SU-DHL-6 (cell line): ENCODE results near the gene LDLRAD3.
"Not testable (repeated sequence)": the region's sequence is repeated elsewhere in the genome, so short reads cannot be mapped to it uniquely, and the experiment has no call there.

Source experiments
- H2AFZ ChIP-seq: fragments of 200-600 bp; sonication (generic); 2 replicates; pipeline ENCODE4 v1.6.1; 2014; ENCODE audit warnings: low read depth, mild to moderate bottlenecking, moderate library complexity, mixed read lengths, antibody characterized with exemption, low read length; ENCODE audit not compliant: severe bottlenecking
- H3F3A ChIP-seq: fragments of 200-600 bp; shearing (Covaris generic); 2 replicates; pipeline ENCODE4 v1.6.0; 2016; ENCODE audit warnings: antibody characterized with exemption, mild to moderate bottlenecking; ENCODE audit not compliant: insufficient read depth
- H3K27ac ChIP-seq: fragments of 200-600 bp; sonication (generic); 2 replicates; pipeline ENCODE4 v1.5.1; 2016; ENCODE audit warnings: low read depth, mild to moderate bottlenecking, low read length, moderate library complexity, mixed read lengths
- H3K27me3 ChIP-seq: fragments of 200-600 bp; sonication (generic), shearing (Covaris generic); 2 replicates; pipeline ENCODE4 v1.6.0; 2014; ENCODE audit warnings: mild to moderate bottlenecking, low read length
- H3K36me3 ChIP-seq: fragments of 200-600 bp; sonication (generic); 2 replicates; pipeline ENCODE4 v1.6.1; 2014; ENCODE audit warnings: mild to moderate bottlenecking, low read length, mixed read lengths
- H3K4me2 ChIP-seq: fragments of 300-600, 200-600 bp; shearing (Covaris generic), sonication (generic); 2 replicates; pipeline ENCODE4 v1.6.0; 2014; ENCODE audit warnings: low read length, low read depth, mild to moderate bottlenecking; ENCODE audit not compliant: poor library complexity, severe bottlenecking
- H3K4me3 ChIP-seq: fragments of 200-600 bp; sonication (generic); 2 replicates; pipeline ENCODE4 v1.5.1; 2014; ENCODE audit warnings: antibody characterized with exemption, low read length, mild to moderate bottlenecking, mixed read lengths; ENCODE audit not compliant: insufficient read depth, poor library complexity, severe bottlenecking
- H3K79me2 ChIP-seq: fragments of 200-600 bp; sonication (generic); 2 replicates; pipeline ENCODE4 v1.6.1; 2014; ENCODE audit warnings: mild to moderate bottlenecking, low read length, moderate library complexity; ENCODE audit not compliant: insufficient read depth
- H3K9ac ChIP-seq: fragments of 200-600 bp; sonication (generic); 2 replicates; pipeline ENCODE4 v1.7.0; 2014; ENCODE audit warnings: mild to moderate bottlenecking, low read length
- H3K9me2 ChIP-seq: fragments of 200-600 bp; sonication (generic); replicated peaks from 2 replicates; pipeline ENCODE4 v1.6.1; 2014; ENCODE audit warnings: low read length; ENCODE audit not compliant: insufficient read depth
- H3K9me3 ChIP-seq: fragments of 200-600 bp; sonication (generic); 2 replicates; pipeline ENCODE4 v1.6.1; 2014; ENCODE audit warnings: low read length, mixed read lengths; ENCODE audit not compliant: insufficient read depth
- H4K20me1 ChIP-seq: fragments of 200-600 bp; sonication (generic); 2 replicates; pipeline ENCODE4 v1.6.1; 2014; ENCODE audit warnings: low read depth, mild to moderate bottlenecking, antibody characterized with exemption, low read length, moderate library complexity, mixed read lengths
- CTCF ChIP-seq: fragments of 200-600 bp; sonication (generic); IDR thresholded peaks from one replicate; pipeline ENCODE4 v1.5.1; 2017; ENCODE audit warnings: antibody characterized with exemption, mild to moderate bottlenecking, low read length, moderate library complexity; ENCODE audit not compliant: insufficient read depth, poor library complexity, severe bottlenecking
- EZH2phosphoT487 ChIP-seq: fragments of 200-600 bp; sonication (generic), shearing (Covaris generic); conservative IDR thresholded peaks from 2 replicates; pipeline ENCODE4 v1.6.1; 2018; ENCODE audit warnings: mild to moderate bottlenecking, antibody characterized with exemption, low read length, moderate library complexity, mixed read lengths

LDLRAD3 gene

GRCh38 chr11:35907648-35908431 lies 36.0 kb upstream of the LDLRAD3 start:
- H3K27me3 ChIP-seq, result no peaks in the 10 kb centered on the region
- no peaks in the 10 kb centered on the region for H3K36me3 ChIP-seq
- no peaks in the 10 kb centered on the region for H3F3A ChIP-seq
- no peak overlapping the region for H2AFZ ChIP-seq
- peaks cover 5% of the 10 kb centered on the region; the same call in 1 of the 2 replicates for H3K9me3 ChIP-seq
- no peak overlapping the region for H3K4me3 ChIP-seq
- no peaks in the 10 kb centered on the region for H3K9me2 ChIP-seq
- no peaks in the 10 kb centered on the region for H4K20me1 ChIP-seq
- no peaks in the 10 kb centered on the region for H3K79me2 ChIP-seq
- no peak overlapping the region for H3K9ac ChIP-seq
- TF ChIP-seq CTCF, result no peak
- no peak for TF ChIP-seq EZH2phosphoT487
- H3K4me2 ChIP-seq, result no peak overlapping the region
- no peak overlapping the region for H3K27ac ChIP-seq

- H3F3A ChIP-seq, H3K27ac ChIP-seq, H4K20me1 ChIP-seq, H3K36me3 ChIP-seq, H3K4me2 ChIP-seq, H3K9me2 ChIP-seq, H3K9ac ChIP-seq, H3K4me3 ChIP-seq, H3K27me3 ChIP-seq, H2AFZ ChIP-seq, H3K9me3 ChIP-seq, H3K79me2 ChIP-seq: not testable (repeated sequence)
Measured at GRCh38 chr11:35908432-35908771, 35.5 kb upstream of the LDLRAD3 start.

GRCh38 chr11:35909511-35910265 lies 34.2 kb upstream of the LDLRAD3 start:
- Histone ChIP-seq H3K9me2 (no peaks in the 10 kb centered on the region), H3K27me3 (no peaks in the 10 kb centered on the region), H3K79me2 (no peaks in the 10 kb centered on the region), H3K27ac (no peak overlapping the region), H3K9me3 (no peaks in the 10 kb centered on the region), H4K20me1 (no peaks in the 10 kb centered on the region), H3K9ac (no peak overlapping the region), H3K4me3 (no peak overlapping the region), H3K36me3 (no peaks in the 10 kb centered on the region), H2AFZ (no peak overlapping the region), H3K4me2 (no peak overlapping the region), H3F3A (no peaks in the 10 kb centered on the region)
- no peak for TF ChIP-seq EZH2phosphoT487
- TF ChIP-seq CTCF, result no peak

- Histone ChIP-seq H3K9me2 (no peaks in the 10 kb centered on the region), H4K20me1 (no peaks in the 10 kb centered on the region), H3K36me3 (no peaks in the 10 kb centered on the region), H2AFZ (no peak overlapping the region), H3K27me3 (no peaks in the 10 kb centered on the region), H3K4me3 (no peak overlapping the region), H3K9me3 (no peaks in the 10 kb centered on the region), H3K79me2 (no peaks in the 10 kb centered on the region), H3K27ac (no peak overlapping the region), H3K9ac (no peak overlapping the region), H3K4me2 (no peak overlapping the region), H3F3A (no peaks in the 10 kb centered on the region)
- TF ChIP-seq EZH2phosphoT487 (no peak), CTCF (no peak)
Measured at GRCh38 chr11:35911013-35911412, 32.8 kb upstream of the LDLRAD3 start.
